H9 (cell line): ENCODE results near the gene IREB2. TPM values are rescaled to one million over a fixed set of nuclear protein-coding genes. Genes with fewer than 3 reads are reported as not detected.

Experiments
- DNase-seq: peaks from one replicate; pipeline ENCODE4 v3.0.0-alpha.2; 2017
- H2AFZ ChIP-seq: one replicate; pipeline ENCODE4 v1.6.1; 2013; ENCODE audit warnings: mild to moderate bottlenecking, low read length, control low read depth, moderate library complexity
- H2AK5ac ChIP-seq: 2 replicates; pipeline ENCODE4 v1.6.1; 2013; ENCODE audit warnings: low read length, control low read depth, mixed read lengths; ENCODE audit not compliant: insufficient read length
- H2BK120ac ChIP-seq: one replicate; pipeline ENCODE4 v1.6.1; 2013; ENCODE audit warnings: low read depth, mild to moderate bottlenecking, low read length, control low read depth, inconsistent platforms; ENCODE audit not compliant: poor library complexity, severe bottlenecking
- H2BK12ac ChIP-seq: 2 replicates; pipeline ENCODE4 v1.6.1; 2013; ENCODE audit warnings: low read length, control low read depth, mixed read lengths, low read depth; ENCODE audit not compliant: insufficient read length
- H2BK15ac ChIP-seq: 2 replicates; pipeline ENCODE4 v1.6.1; 2013; ENCODE audit warnings: low read depth, low read length, control low read depth
- H2BK20ac ChIP-seq: one replicate; pipeline ENCODE4 v1.6.1; 2013; ENCODE audit warnings: low read depth, mild to moderate bottlenecking, low read length, control low read depth, inconsistent platforms; ENCODE audit not compliant: poor library complexity, severe bottlenecking
- H2BK5ac ChIP-seq: 2 replicates; pipeline ENCODE4 v1.6.1; 2013; ENCODE audit warnings: low read length, control low read depth, mixed read lengths; ENCODE audit not compliant: insufficient read length
- H3K14ac ChIP-seq: 2 replicates; pipeline ENCODE4 v1.6.1; 2013; ENCODE audit warnings: low read length, control low read depth; ENCODE audit not compliant: insufficient read depth
- H3K18ac ChIP-seq: 2 replicates; pipeline ENCODE4 v1.6.1; 2013; ENCODE audit warnings: low read depth, mild to moderate bottlenecking, mixed read lengths, low read length, control low read depth; ENCODE audit not compliant: insufficient read length
- H3K23ac ChIP-seq: 2 replicates; pipeline ENCODE4 v1.6.1; 2013; ENCODE audit warnings: low read length, control low read depth, mixed read lengths, low read depth; ENCODE audit not compliant: insufficient read length
- H3K23me2 ChIP-seq: 2 replicates; pipeline ENCODE4 v1.6.1; 2013; ENCODE audit warnings: low read depth, mild to moderate bottlenecking, mixed read lengths, low read length, control low read depth; ENCODE audit not compliant: insufficient read length, poor library complexity, severe bottlenecking
- H3K27ac ChIP-seq: 2 replicates; pipeline ENCODE4 v1.5.1; 2013; ENCODE audit warnings: low read length, control low read depth, mixed read lengths, low read depth; ENCODE audit not compliant: insufficient read length
- H3K27me3 ChIP-seq: 2 replicates; pipeline ENCODE4 v1.6.1; 2013; ENCODE audit warnings: low read length, control low read depth, inconsistent platforms; ENCODE audit not compliant: insufficient read depth
- H3K4ac ChIP-seq: 2 replicates; pipeline ENCODE4 v1.6.1; 2013; ENCODE audit warnings: low read depth, mild to moderate bottlenecking, control low read depth, inconsistent platforms, low read length, moderate library complexity
- H3K4me1 ChIP-seq: 2 replicates; pipeline ENCODE4 v1.6.1; 2013; ENCODE audit warnings: low read length, control low read depth, inconsistent platforms; ENCODE audit not compliant: insufficient read depth
- H3K4me2 ChIP-seq: 2 replicates; pipeline ENCODE4 v1.6.1; 2013; ENCODE audit warnings: low read length, control low read depth, mixed read lengths; ENCODE audit not compliant: insufficient read length, insufficient read depth
- H3K56ac ChIP-seq: 2 replicates; pipeline ENCODE4 v1.6.1; 2013; ENCODE audit warnings: low read depth, mild to moderate bottlenecking, mixed read lengths, low read length, control low read depth; ENCODE audit not compliant: insufficient read length
- H3K79me1 ChIP-seq: 2 replicates; pipeline ENCODE4 v1.6.1; 2013; ENCODE audit warnings: low read depth, mild to moderate bottlenecking, moderate library complexity, low read length, control low read depth, inconsistent platforms; ENCODE audit not compliant: insufficient read depth, poor library complexity, severe bottlenecking
- H3K79me2 ChIP-seq: 2 replicates; pipeline ENCODE4 v1.6.1; 2013; ENCODE audit warnings: low read length, control low read depth, inconsistent platforms; ENCODE audit not compliant: insufficient read depth
- H3K9ac ChIP-seq: 2 replicates; pipeline ENCODE4 v1.6.1; 2013; ENCODE audit warnings: low read length, control low read depth, mixed read lengths; ENCODE audit not compliant: insufficient read length; ENCODE audit errors: extremely low read depth
- H3K9me3 ChIP-seq: one replicate; pipeline ENCODE4 v1.6.1; 2013; ENCODE audit warnings: low read depth, low read length, inconsistent platforms; ENCODE audit not compliant: control insufficient read depth
- H3T11ph ChIP-seq: one replicate; pipeline ENCODE4 v1.6.1; 2013; ENCODE audit warnings: mild to moderate bottlenecking, low read length, control low read depth, inconsistent platforms
- H4K20me1 ChIP-seq: one replicate; pipeline ENCODE4 v1.6.1; 2013; ENCODE audit not compliant: control insufficient read depth, insufficient read length, insufficient read depth
- H4K5ac ChIP-seq: 2 replicates; pipeline ENCODE4 v1.6.1; 2013; ENCODE audit warnings: low read depth, mild to moderate bottlenecking, mixed read lengths, low read length, control low read depth; ENCODE audit not compliant: insufficient read length
- H4K8ac ChIP-seq: replicated peaks from 2 replicates; pipeline ENCODE4 v1.6.1; 2013; ENCODE audit warnings: low read length, control low read depth, mixed read lengths, low read depth; ENCODE audit not compliant: insufficient read length
- H4K91ac ChIP-seq: 2 replicates; pipeline ENCODE4 v1.6.1; 2013; ENCODE audit warnings: low read depth, mild to moderate bottlenecking, moderate library complexity, mixed read lengths, low read length, control low read depth; ENCODE audit not compliant: insufficient read length
- H3K27ac Mint-ChIP-seq, 3 experiments: 2 replicates in 2 of 3; 3 replicates in 1 of 3; pipeline ENCODE4 v1.8.0; 2020 to 2021; ENCODE audit warnings: mixed read lengths in 3 of 3, mild to moderate bottlenecking in 1 of 3, moderate library complexity in 1 of 3
- H3K27me3 Mint-ChIP-seq: 2 replicates; pipeline ENCODE4 v1.8.0; 2021; ENCODE audit warnings: low read depth, mild to moderate bottlenecking, moderate library complexity, mixed read lengths
- H3K36me3 Mint-ChIP-seq, 3 experiments: 2 replicates in 2 of 3; 3 replicates in 1 of 3; pipeline ENCODE4 v1.8.0; 2020 to 2021; ENCODE audit warnings: low read depth in 3 of 3, mixed read lengths in 3 of 3; ENCODE audit not compliant: insufficient read depth in 1 of 3
- H3K4me1 Mint-ChIP-seq, 2 experiments: 2 replicates each; pipeline ENCODE4 v1.8.0; 2020; ENCODE audit warnings: mixed read lengths in 2 of 2
- H3K4me3 Mint-ChIP-seq, 2 experiments: 2 replicates in 1 of 2; 3 replicates in 1 of 2; pipeline ENCODE4 v1.8.0; 2020 to 2021; ENCODE audit warnings: mild to moderate bottlenecking in 2 of 2, mixed read lengths in 2 of 2, moderate library complexity in 1 of 2
- H3K9me3 Mint-ChIP-seq, 2 experiments: 2 replicates in 1 of 2; 3 replicates in 1 of 2; pipeline ENCODE4 v1.8.0; 2020; ENCODE audit warnings: mild to moderate bottlenecking in 2 of 2, mixed read lengths in 2 of 2, moderate library complexity in 1 of 2
- CTCF ChIP-seq: fragments of 200-600 bp; sonication (generic); conservative IDR thresholded peaks from 3 replicates; pipeline ENCODE4 v1.8.0; 2021; ENCODE audit warnings: antibody characterized with exemption, mild to moderate bottlenecking
- WGBS: extraction: QIAGEN DNeasy Blood & Tissue Kit; methylation state at CpG from one replicate; pipeline ENCODE4 v1.1.7; 2013; ENCODE audit warnings: missing lambda C conversion rate, low lambda C conversion rate, mixed read lengths; ENCODE audit not compliant: insufficient read length; ENCODE audit errors: extremely low coverage; 5-methylcytosine and 5-hydroxymethylcytosine counted together
- total RNA-seq: library from RNA; stranded (reverse); gene quantifications from 2 replicates; pipeline ENCODE4 v1.2.1, GENCODE V29; 2021

The IREB2 gene
- total RNA-seq, 1 experiment from 2014 or later = 87.6 TPM

GRCh38 chr15:78533331-78533730 is 95.3 kb downstream of the IREB2 start:
- H3K23me2 ChIP-seq = no peaks in the 10 kb centered on the region
- H3T11ph ChIP-seq = no peak overlapping the region
- Mint-ChIP-seq H3K27me3 (no peaks in the 10 kb centered on the region; the same call in 1 of the 2 replicates), H3K9me3 (no peaks in the 10 kb centered on the region; a peak in 1 of 5 replicates), H3K36me3 (no peaks in the 10 kb centered on the region), H3K27ac (no peak overlapping the region), H3K4me1 (no peaks in the 10 kb centered on the region), H3K4me3 (no peak overlapping the region)
- no peak overlapping the region for H4K5ac ChIP-seq
- DNase-seq = no peak
- no peak overlapping the region for H2BK20ac ChIP-seq
- no peaks in the 10 kb centered on the region for H3K79me2 ChIP-seq
- H3K9me3 ChIP-seq = no peaks in the 10 kb centered on the region
- WGBS = no CpG with 5 or more reads among the region's 2 CpGs
- no peak overlapping the region for H2BK120ac ChIP-seq
- H3K18ac ChIP-seq = no peak overlapping the region
- no peak overlapping the region for H2BK5ac ChIP-seq
- no peak overlapping the region for H3K4me2 ChIP-seq
- no peak overlapping the region for H2AK5ac ChIP-seq
- H3K79me1 ChIP-seq = no peaks in the 10 kb centered on the region
- no peak overlapping the region for H3K56ac ChIP-seq
- H3K27ac ChIP-seq = no peak overlapping the region
- H3K14ac ChIP-seq = no peak overlapping the region
- no peaks in the 10 kb centered on the region for H3K27me3 ChIP-seq
- H4K20me1 ChIP-seq = no peaks in the 10 kb centered on the region
- no peak overlapping the region for H2AFZ ChIP-seq
- no peak overlapping the region for H4K91ac ChIP-seq
- H3K9ac ChIP-seq = no peak overlapping the region
- H3K4me1 ChIP-seq = no peaks in the 10 kb centered on the region
- TF ChIP-seq CTCF = no peak
- H3K4ac ChIP-seq = no peak overlapping the region
- no peak overlapping the region for H4K8ac ChIP-seq
- H2BK15ac ChIP-seq = no peak overlapping the region
- H3K23ac ChIP-seq = no peak overlapping the region
- no peak overlapping the region for H2BK12ac ChIP-seq
